ENCODE results near the gene PITX3.

The PITX3 gene

DNA sequence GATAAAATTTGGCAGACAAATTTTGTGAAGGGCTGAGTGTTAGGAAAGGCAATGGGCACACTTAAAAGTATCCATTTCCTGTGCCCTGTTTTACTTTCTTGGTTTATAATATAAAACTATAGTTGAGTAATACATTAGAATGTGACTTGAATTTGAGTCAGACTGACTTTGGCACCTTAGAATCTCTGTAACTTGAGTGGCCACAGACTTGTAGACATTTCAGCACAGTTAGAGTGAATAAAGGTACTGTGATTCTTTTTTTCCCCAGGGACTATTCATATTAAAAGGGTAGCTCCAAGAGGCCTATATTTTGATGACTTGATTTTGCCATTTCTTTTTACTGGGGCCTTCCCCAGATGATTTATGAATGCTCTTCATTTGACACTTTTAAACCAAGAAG is 26.4 kb upstream of the PITX3 start:
- TF ChIP-seq POLR2A (IDR thresholded peaks at IDR 0.05; ENCODE audit: extremely low read depth, insufficient read length) (no peak), MYC (IDR thresholded peaks at IDR 0.05; ENCODE audit: low read depth, low read length) (no peak), CTCF (IDR thresholded peaks at IDR 0.05; ENCODE audit: low read depth, low read length) (no peak)
- TF ChIP-seq, protein P1, sequence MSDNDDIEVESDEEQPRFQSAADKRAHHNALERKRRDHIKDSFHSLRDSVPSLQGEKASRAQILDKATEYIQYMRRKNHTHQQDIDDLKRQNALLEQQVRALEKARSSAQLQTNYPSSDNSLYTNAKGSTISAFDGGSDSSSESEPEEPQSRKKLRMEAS (IDR thresholded peaks at IDR 0.05; ENCODE audit: low read depth, low read length) = no peak
- H3K4me3 ChIP-seq (ENCODE audit: low read depth, low read length) = no peak overlapping the region
- no peak for DNase-seq (ENCODE audit: low read depth)

GRCh38 chr10:102266670-102267069 is 25.4 kb upstream of the PITX3 start:
- TF ChIP-seq, protein P1 (IDR thresholded peaks at IDR 0.05; ENCODE audit: low read depth, low read length) = no peak
- TF ChIP-seq MYC (IDR thresholded peaks at IDR 0.05; ENCODE audit: low read depth, low read length) (no peak), POLR2A (IDR thresholded peaks at IDR 0.05; ENCODE audit: extremely low read depth, insufficient read length) (no peak), CTCF (IDR thresholded peaks at IDR 0.05; ENCODE audit: low read depth, low read length) (no peak)
- H3K4me3 ChIP-seq (ENCODE audit: low read depth, low read length) = no peak overlapping the region
- DNase-seq (ENCODE audit: low read depth) = no peak

GRCh38 chr10:102264371-102264770 is 23.1 kb upstream of the PITX3 start:
- TF ChIP-seq CTCF (IDR thresholded peaks at IDR 0.05; ENCODE audit: low read depth, low read length) = no peak
- TF ChIP-seq, protein P1 (IDR thresholded peaks at IDR 0.05; ENCODE audit: low read depth, low read length) = no peak
- no peak for TF ChIP-seq POLR2A (IDR thresholded peaks at IDR 0.05; ENCODE audit: extremely low read depth, insufficient read length)
- TF ChIP-seq MYC (IDR thresholded peaks at IDR 0.05; ENCODE audit: low read depth, low read length) = no peak
- H3K4me3 ChIP-seq (ENCODE audit: low read depth, low read length) = no peak overlapping the region
- no peak for DNase-seq (ENCODE audit: low read depth)

- H3K4me3 ChIP-seq (ENCODE audit: low read depth, low read length) = no peak overlapping the region
- TF ChIP-seq, protein P1 (IDR thresholded peaks at IDR 0.05; ENCODE audit: low read depth, low read length) = no peak
- TF ChIP-seq MYC (IDR thresholded peaks at IDR 0.05; ENCODE audit: low read depth, low read length) (no peak), CTCF (IDR thresholded peaks at IDR 0.05; ENCODE audit: low read depth, low read length) (no peak), POLR2A (IDR thresholded peaks at IDR 0.05; ENCODE audit: extremely low read depth, insufficient read length) (no peak)
- DNase-seq (ENCODE audit: low read depth) = no peak
Measured at GRCh38 chr10:102262744-102263370, 21.5 kb upstream of the PITX3 start.

DNA sequence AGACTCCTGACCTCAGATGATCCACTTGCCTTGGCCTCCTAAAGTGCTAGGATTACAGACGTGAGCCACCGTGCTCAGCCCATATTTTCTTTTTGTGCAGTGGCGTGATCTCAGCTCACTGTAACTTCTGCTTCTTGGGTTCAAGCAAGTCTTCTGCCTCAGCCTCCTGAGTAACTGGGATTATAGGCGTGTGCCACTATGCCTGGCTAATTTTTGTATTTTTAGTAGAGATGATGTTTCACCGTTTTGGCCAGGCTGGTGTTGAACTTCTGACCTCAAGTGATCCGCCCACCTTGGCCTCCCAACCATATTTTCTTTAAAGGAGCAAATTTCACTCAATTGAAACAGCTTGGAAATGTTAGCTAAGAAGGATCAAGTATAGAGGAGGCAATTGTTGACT is 20.5 kb upstream of the PITX3 start:
- TF ChIP-seq MYC (IDR thresholded peaks at IDR 0.05; ENCODE audit: low read depth, low read length) (no peak), CTCF (IDR thresholded peaks at IDR 0.05; ENCODE audit: low read depth, low read length) (no peak), POLR2A (IDR thresholded peaks at IDR 0.05; ENCODE audit: extremely low read depth, insufficient read length) (no peak)
- TF ChIP-seq, protein P1 (IDR thresholded peaks at IDR 0.05; ENCODE audit: low read depth, low read length) = no peak
- no peak for DNase-seq (ENCODE audit: low read depth)

More for the DNA sequence above, 20.5 kb upstream of the PITX3 start:
- H3K4me3 ChIP-seq (ENCODE audit: low read depth, low read length) = no peak overlapping the region
